CD14-positive monocyte (primary cell): Measurements from ENCODE around the gene DUSP16. TPM values are rescaled to one million over a fixed set of nuclear protein-coding genes. Genes with fewer than 3 reads are reported as not detected.

ENCODE experiments used
- DNase-seq, 3 donors: peaks; one replicate each; pipeline ENCODE4 v3.0.0-alpha.2; 2011 to 2022
- H2AFZ ChIP-seq: 2 replicates; pipeline ENCODE4 v1.6.0; 2012; ENCODE audit warnings: mild to moderate bottlenecking, low read depth, low read length, inconsistent platforms; ENCODE audit not compliant: insufficient read depth, poor library complexity, severe bottlenecking
- H3K27ac ChIP-seq, 2 donors: 1 replicate in 1 of 2; 2 replicates in 1 of 2; pipeline ENCODE4 v1.5.1; 2012 to 2013; ENCODE audit warnings: low read length in 2 of 2, control low read depth in 1 of 2, inconsistent platforms in 1 of 2, low read depth in 1 of 2, mild to moderate bottlenecking in 1 of 2
- H3K27me3 ChIP-seq, 2 donors: one replicate each; pipeline versions ENCODE4 v1.6.0 to v1.6.1; 2011 to 2013; ENCODE audit warnings: low read length in 2 of 2; ENCODE audit not compliant: control insufficient read depth in 2 of 2, insufficient read depth in 2 of 2
- H3K36me3 ChIP-seq, 2 donors: replicated peaks in 1 of 2; 1 replicate in 1 of 2; 2 replicates in 1 of 2; pipeline versions ENCODE4 v1.5.1 to v1.6.1; 2012 to 2013; ENCODE audit warnings: low read length in 2 of 2, control low read depth in 1 of 2, inconsistent platforms in 1 of 2, mild to moderate bottlenecking in 1 of 2; ENCODE audit not compliant: insufficient read depth in 2 of 2, control insufficient read depth in 1 of 2
- H3K4me1 ChIP-seq, 2 donors: 1 replicate in 1 of 2; 2 replicates in 1 of 2; pipeline versions ENCODE4 v1.5.1 to v1.6.1; 2012 to 2013; ENCODE audit warnings: low read length in 2 of 2, control low read depth in 1 of 2, inconsistent platforms in 1 of 2, mild to moderate bottlenecking in 1 of 2, moderate library complexity in 1 of 2; ENCODE audit not compliant: insufficient read depth in 2 of 2, control insufficient read depth in 1 of 2
- H3K4me2 ChIP-seq: replicated peaks from 2 replicates; pipeline ENCODE3; 2012; ENCODE audit warnings: low read length, moderate library complexity, mild to moderate bottlenecking; ENCODE audit not compliant: poor library complexity, severe bottlenecking; ENCODE audit errors: extremely low read depth
- H3K4me3 ChIP-seq, 3 experiments: fragments of 200-600 bp in 1 of 3; sonication (generic) in 1 of 3; replicated peaks in 1 of 3; 1 replicate in 2 of 3; 2 replicates in 1 of 3; pipeline ENCODE4 v1.5.1; 2011 to 2013; ENCODE audit warnings: low read length in 3 of 3, mild to moderate bottlenecking in 3 of 3, control low read depth in 2 of 3, low read depth in 2 of 3, inconsistent platforms in 1 of 3, moderate library complexity in 1 of 3
- H3K79me2 ChIP-seq: 2 replicates; pipeline ENCODE4 v1.6.0; 2012; ENCODE audit warnings: mild to moderate bottlenecking, control low read depth, inconsistent platforms, low read length, moderate library complexity; ENCODE audit not compliant: insufficient read depth
- H3K9ac ChIP-seq: 2 replicates; pipeline ENCODE4 v1.6.0; 2017; ENCODE audit warnings: low read length, mild to moderate bottlenecking; ENCODE audit not compliant: insufficient read depth, poor library complexity, severe bottlenecking
- H3K9me3 ChIP-seq, 2 donors: replicated peaks in 1 of 2; 1 replicate in 1 of 2; 2 replicates in 1 of 2; pipeline versions ENCODE4 v1.5.1 to v1.6.1; 2012 to 2013; ENCODE audit warnings: low read length in 2 of 2, control low read depth in 1 of 2; ENCODE audit not compliant: control insufficient read depth in 1 of 2, insufficient read depth in 1 of 2
- H4K20me1 ChIP-seq: 2 replicates; pipeline ENCODE4 v1.6.0; 2012; ENCODE audit warnings: mild to moderate bottlenecking, low read length, control low read depth, moderate library complexity; ENCODE audit not compliant: insufficient read depth
- H3K27ac Mint-ChIP-seq, 7 donors: one replicate each; pipeline ENCODE4 v1.8.0; 2020; ENCODE audit warnings: mild to moderate bottlenecking in 7 of 7, mixed read lengths in 7 of 7, moderate library complexity in 6 of 7, inconsistent platforms in 2 of 7
- H3K27me3 Mint-ChIP-seq, 3 donors: one replicate each; pipeline ENCODE4 v1.8.0; 2021 to 2022; ENCODE audit warnings: low read depth in 3 of 3, mild to moderate bottlenecking in 3 of 3, mixed read lengths in 3 of 3, moderate library complexity in 3 of 3, inconsistent platforms in 1 of 3
- H3K36me3 Mint-ChIP-seq, 2 donors: one replicate each; pipeline ENCODE4 v1.8.0; 2020; ENCODE audit warnings: mixed read lengths in 2 of 2, inconsistent platforms in 1 of 2, mild to moderate bottlenecking in 1 of 2
- H3K4me1 Mint-ChIP-seq: one replicate; pipeline ENCODE4 v1.8.0; 2020; ENCODE audit warnings: mild to moderate bottlenecking, mixed read lengths
- H3K4me3 Mint-ChIP-seq, 2 donors: one replicate each; pipeline ENCODE4 v1.8.0; 2020; ENCODE audit warnings: mild to moderate bottlenecking in 2 of 2, mixed read lengths in 2 of 2, moderate library complexity in 1 of 2
- H3K9me3 Mint-ChIP-seq, 7 donors: one replicate each; pipeline ENCODE4 v1.8.0; 2020 to 2022; ENCODE audit warnings: mixed read lengths in 7 of 7, mild to moderate bottlenecking in 6 of 7, moderate library complexity in 6 of 7, inconsistent platforms in 2 of 7
- WGBS: methylation state at CpG from one replicate; pipeline ENCODE4 v1.1.5; 2013; ENCODE audit warnings: missing lambda C conversion rate; ENCODE audit not compliant: insufficient coverage; 5-methylcytosine and 5-hydroxymethylcytosine counted together
- intact Hi-C, 2 donors: fragments of 100-400 bp; cut with micrococcal nuclease; formaldehyde crosslinking; loops; one replicate each; pipeline versions ENCODE4 v1.15.0 to v1.15.1; 2023
- polyA plus RNA-seq, 3 donors: library from polyadenylated mRNA; depleted of rRNA in 1 of 3; unstranded in 2 of 3; stranded (reverse) in 1 of 3; fragments of 300-500 nt in 2 of 3; fragments of >200 nt in 1 of 3; fragmentation: Illumina TruSeq in 2 of 3; gene quantifications; 1 replicate in 2 of 3; 2 replicates in 1 of 3; pipeline ENCODE4 v1.2.3, GENCODE V29; 2012 to 2021
- TF ChIP-seq, protein P1 (sequence below): fragments of 200-600 bp; IDR thresholded peaks from one replicate; pipeline ENCODE4 v1.8.0; 2022; ENCODE audit warnings: antibody characterized with exemption, mild to moderate bottlenecking

The DUSP16 gene
- polyA plus RNA-seq, 3 donors = 0.04 to 0.46 (median 0.27) TPM

DNA sequence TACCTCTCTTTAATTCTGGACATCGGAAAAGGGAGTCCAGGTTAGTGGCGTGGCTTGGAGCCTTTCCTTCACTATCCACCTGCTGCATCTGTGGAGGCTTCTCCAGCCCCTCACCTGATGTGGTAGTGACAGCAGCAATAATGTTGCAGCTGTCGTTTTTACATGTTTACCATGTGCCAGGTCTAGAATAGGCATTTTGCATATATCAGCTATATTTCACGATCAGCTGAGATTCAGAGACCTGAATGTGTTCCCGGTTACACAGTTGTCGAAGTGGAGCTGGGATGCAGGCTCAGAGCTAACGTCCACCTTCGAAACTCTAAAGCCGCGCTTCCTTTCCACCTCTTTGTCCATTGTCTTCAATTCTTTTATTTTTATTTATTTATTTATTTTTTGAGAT lies 114.8 kb downstream of the DUSP16 start:
- peaks cover 19 to 24% of the 10 kb centered on the region in 2 donors for H3K4me1 ChIP-seq
- H3K4me3 ChIP-seq = no peak overlapping the region
- H3K36me3 ChIP-seq = no peaks in the 10 kb centered on the region
- H3K4me2 ChIP-seq = no peak overlapping the region
- no peaks in the 10 kb centered on the region for H3K9me3 ChIP-seq
- H3K36me3 Mint-ChIP-seq = peaks cover 0 to 2% of the 10 kb centered on the region in 2 donors
- DNase-seq = no peak
- 90% methylated on average over 4 of the region's 10 CpGs for WGBS
- peaks cover 26% of the 10 kb centered on the region for H3K4me1 Mint-ChIP-seq
- H3K27me3 ChIP-seq = no peaks in the 10 kb centered on the region
- no peak overlapping the region for H3K27ac ChIP-seq
- H2AFZ ChIP-seq = no peak overlapping the region
- H4K20me1 ChIP-seq = no peaks in the 10 kb centered on the region
- H3K27me3 Mint-ChIP-seq = peaks cover 0 to 1% (median 0%) of the 10 kb centered on the region in 3 donors
- H3K4me3 Mint-ChIP-seq = no peak overlapping the region
- intact Hi-C loops = loop anchor here in 1 of 2 donors (10.0 kb wide), 2 partner anchors 63 to 117 kb away; partner anchors contain the start of gene DUSP16
- H3K9ac ChIP-seq = no peak overlapping the region
- no peaks in the 10 kb centered on the region for H3K9me3 Mint-ChIP-seq
- no peaks in the 10 kb centered on the region for H3K79me2 ChIP-seq
- TF ChIP-seq, protein P1, sequence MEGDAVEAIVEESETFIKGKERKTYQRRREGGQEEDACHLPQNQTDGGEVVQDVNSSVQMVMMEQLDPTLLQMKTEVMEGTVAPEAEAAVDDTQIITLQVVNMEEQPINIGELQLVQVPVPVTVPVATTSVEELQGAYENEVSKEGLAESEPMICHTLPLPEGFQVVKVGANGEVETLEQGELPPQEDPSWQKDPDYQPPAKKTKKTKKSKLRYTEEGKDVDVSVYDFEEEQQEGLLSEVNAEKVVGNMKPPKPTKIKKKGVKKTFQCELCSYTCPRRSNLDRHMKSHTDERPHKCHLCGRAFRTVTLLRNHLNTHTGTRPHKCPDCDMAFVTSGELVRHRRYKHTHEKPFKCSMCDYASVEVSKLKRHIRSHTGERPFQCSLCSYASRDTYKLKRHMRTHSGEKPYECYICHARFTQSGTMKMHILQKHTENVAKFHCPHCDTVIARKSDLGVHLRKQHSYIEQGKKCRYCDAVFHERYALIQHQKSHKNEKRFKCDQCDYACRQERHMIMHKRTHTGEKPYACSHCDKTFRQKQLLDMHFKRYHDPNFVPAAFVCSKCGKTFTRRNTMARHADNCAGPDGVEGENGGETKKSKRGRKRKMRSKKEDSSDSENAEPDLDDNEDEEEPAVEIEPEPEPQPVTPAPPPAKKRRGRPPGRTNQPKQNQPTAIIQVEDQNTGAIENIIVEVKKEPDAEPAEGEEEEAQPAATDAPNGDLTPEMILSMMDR = no peak
- H3K27ac Mint-ChIP-seq = peak overlapping the region in 3 of 7 donors; percentile 23 to 75 (median 48)

DNA sequence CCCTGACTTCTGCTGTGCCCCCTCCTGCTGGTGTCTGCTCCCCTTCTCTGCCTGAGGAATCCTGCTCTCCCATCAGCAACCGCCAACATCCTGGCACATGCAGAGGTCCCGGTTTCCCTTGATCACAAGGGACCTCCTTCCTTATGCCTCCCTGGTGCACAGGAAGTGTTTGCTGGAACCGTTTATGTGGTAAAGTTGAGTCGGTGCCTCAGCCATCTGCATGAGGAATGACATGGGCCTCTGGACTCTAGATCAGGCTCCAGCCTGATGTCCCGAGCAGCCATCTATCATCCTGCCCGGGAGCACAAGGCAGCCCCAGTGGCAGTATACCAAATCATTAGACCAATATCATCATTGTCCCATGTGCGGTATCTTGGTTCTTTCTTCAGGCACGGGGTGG lies 115.4 kb downstream of the DUSP16 start:
- Mint-ChIP-seq H3K4me1 (peaks cover 26% of the 10 kb centered on the region), H3K36me3 (peaks cover 0 to 5% of the 10 kb centered on the region in 2 donors), H3K9me3 (no peaks in the 10 kb centered on the region), H3K27ac (peak overlapping the region in 4 of 7 donors; percentile 10 to 74 (median 24)), H3K27me3 (peaks cover 0 to 1% (median 0%) of the 10 kb centered on the region in 3 donors), H3K4me3 (no peak overlapping the region)
- TF ChIP-seq, protein P1 = no peak
- Histone ChIP-seq H2AFZ (no peak overlapping the region), H3K36me3 (no peaks in the 10 kb centered on the region), H3K79me2 (no peaks in the 10 kb centered on the region), H3K9me3 (no peaks in the 10 kb centered on the region), H3K27ac (no peak overlapping the region), H3K27me3 (no peaks in the 10 kb centered on the region), H4K20me1 (no peaks in the 10 kb centered on the region), H3K4me3 (no peak overlapping the region), H3K4me2 (no peak overlapping the region), H3K9ac (no peak overlapping the region), H3K4me1 (peaks cover 19 to 24% of the 10 kb centered on the region in 2 donors)
- no CpG with 5 or more reads among the region's 8 CpGs for WGBS
- intact Hi-C loops = loop anchor here in 1 of 2 donors (10.0 kb wide), 2 partner anchors 62 to 118 kb away; partner anchors contain the start of gene DUSP16
- peak in 1 of 3 donors; percentile 14 for DNase-seq
